PFSK-1 (cell line): ENCODE data around the gene PON2. TPM values are rescaled to one million over a fixed set of nuclear protein-coding genes. Genes with fewer than 3 reads are reported as not detected.

Experiments used
- FOXP2 ChIP-seq: optimal IDR thresholded peaks from 2 replicates; pipeline ENCODE3; 2011; ENCODE audit warnings: borderline replicate concordance, control low read depth, inconsistent platforms; ENCODE audit not compliant: insufficient read depth; ENCODE audit errors: extremely low read length, extremely low read depth
- POLR2AphosphoS5 ChIP-seq: IDR thresholded peaks from 2 replicates; pipeline ENCODE4 v1.6.1; 2012; ENCODE audit warnings: low read depth, mild to moderate bottlenecking, control low read depth, low read length, moderate library complexity
- SIN3A ChIP-seq: IDR thresholded peaks from 2 replicates; pipeline ENCODE4 v1.6.1; 2012; ENCODE audit warnings: mild to moderate bottlenecking, low read length, moderate library complexity, borderline replicate concordance; ENCODE audit not compliant: insufficient read depth
- TAF1 ChIP-seq: IDR thresholded peaks from 2 replicates; pipeline ENCODE4 v1.6.1; 2012; ENCODE audit warnings: low read length, control low read depth, borderline replicate concordance; ENCODE audit not compliant: insufficient read depth
- polyA plus RNA-seq: library from polyadenylated mRNA; unstranded; fragments of >200 nt; gene quantifications from one replicate; pipeline ENCODE4 v1.2.1, GENCODE V29; 2012; ENCODE audit warnings: low read depth, missing spikeins; ENCODE audit not compliant: insufficient read length
- TF ChIP-seq, protein P1 (sequence below), 2 experiments: IDR thresholded peaks; 2 replicates each; pipeline versions ENCODE4 v1.6.1 to v1.8.0; 2011 to 2012; ENCODE audit warnings: low read depth in 2 of 2, low read length in 2 of 2, control low read depth in 1 of 2, inconsistent platforms in 1 of 2, mild to moderate bottlenecking in 1 of 2, moderate library complexity in 1 of 2; ENCODE audit not compliant: insufficient read depth in 1 of 2

PON2 gene
- 40.0 TPM for polyA plus RNA-seq

DNA sequence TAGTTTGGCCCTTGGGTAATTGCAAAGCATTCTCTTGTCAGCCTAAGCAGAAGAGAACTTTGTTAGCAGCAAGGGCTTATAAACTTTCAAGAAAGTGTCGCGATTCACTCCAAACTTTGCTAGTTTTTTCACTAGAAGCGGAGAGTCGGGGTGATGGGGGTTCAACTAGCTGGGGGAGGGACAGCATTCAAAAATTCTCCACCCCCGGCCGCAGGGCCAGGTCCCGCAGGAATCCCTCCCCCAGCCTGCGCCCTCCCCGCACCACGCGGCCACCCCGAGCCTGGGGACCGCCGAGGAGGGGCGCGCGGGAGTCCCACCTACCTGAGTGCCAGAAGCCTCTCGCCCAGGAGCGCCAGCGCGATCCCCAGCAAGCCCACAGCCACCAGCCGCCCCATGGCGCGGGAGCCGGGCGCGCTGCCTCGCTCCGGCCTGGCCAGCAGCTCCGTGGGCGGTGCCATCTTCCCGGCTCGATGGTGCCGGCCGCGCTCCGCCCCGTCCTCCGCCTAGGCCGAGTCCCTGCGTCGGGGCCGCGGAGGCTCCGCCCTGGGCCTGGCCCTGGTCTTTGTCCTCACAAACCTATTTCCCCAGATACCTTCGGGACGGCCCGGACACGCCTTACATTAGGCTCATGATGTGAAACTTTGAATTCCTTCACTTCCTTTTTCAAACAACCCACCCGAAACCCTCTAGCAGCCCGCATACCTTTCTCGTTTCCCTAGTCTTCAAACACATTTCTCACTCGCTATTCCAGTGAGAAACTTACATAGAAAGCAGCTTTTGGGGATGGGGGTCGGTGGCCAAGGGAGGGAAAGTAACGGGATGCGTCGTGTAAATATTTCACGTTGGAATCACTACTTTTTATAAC lies at the start of gene PON2:
PON2 (minus strand) TSS at position 472 of the 865 bp plus-strand sequence; CDS start at position 395, 77 bp downstream.
- TF ChIP-seq, protein P1, sequence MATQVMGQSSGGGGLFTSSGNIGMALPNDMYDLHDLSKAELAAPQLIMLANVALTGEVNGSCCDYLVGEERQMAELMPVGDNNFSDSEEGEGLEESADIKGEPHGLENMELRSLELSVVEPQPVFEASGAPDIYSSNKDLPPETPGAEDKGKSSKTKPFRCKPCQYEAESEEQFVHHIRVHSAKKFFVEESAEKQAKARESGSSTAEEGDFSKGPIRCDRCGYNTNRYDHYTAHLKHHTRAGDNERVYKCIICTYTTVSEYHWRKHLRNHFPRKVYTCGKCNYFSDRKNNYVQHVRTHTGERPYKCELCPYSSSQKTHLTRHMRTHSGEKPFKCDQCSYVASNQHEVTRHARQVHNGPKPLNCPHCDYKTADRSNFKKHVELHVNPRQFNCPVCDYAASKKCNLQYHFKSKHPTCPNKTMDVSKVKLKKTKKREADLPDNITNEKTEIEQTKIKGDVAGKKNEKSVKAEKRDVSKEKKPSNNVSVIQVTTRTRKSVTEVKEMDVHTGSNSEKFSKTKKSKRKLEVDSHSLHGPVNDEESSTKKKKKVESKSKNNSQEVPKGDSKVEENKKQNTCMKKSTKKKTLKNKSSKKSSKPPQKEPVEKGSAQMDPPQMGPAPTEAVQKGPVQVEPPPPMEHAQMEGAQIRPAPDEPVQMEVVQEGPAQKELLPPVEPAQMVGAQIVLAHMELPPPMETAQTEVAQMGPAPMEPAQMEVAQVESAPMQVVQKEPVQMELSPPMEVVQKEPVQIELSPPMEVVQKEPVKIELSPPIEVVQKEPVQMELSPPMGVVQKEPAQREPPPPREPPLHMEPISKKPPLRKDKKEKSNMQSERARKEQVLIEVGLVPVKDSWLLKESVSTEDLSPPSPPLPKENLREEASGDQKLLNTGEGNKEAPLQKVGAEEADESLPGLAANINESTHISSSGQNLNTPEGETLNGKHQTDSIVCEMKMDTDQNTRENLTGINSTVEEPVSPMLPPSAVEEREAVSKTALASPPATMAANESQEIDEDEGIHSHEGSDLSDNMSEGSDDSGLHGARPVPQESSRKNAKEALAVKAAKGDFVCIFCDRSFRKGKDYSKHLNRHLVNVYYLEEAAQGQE (IDR thresholded peaks at IDR 0.05; ENCODE audit: insufficient read depth in 1 of 2, low read depth in 2 of 2, low read length in 2 of 2) = 0 out of 4 replicates have a peak, but pooled peaks of 1 of the 2 experiments have one; percentile 9
- TF ChIP-seq FOXP2 (no peak), SIN3A (peak; percentile 53; the same call in 1 of the 2 replicates), POLR2AphosphoS5 (peak; percentile 85; the same call in 1 of the 2 replicates), TAF1 (peak; percentile 74)

DNA sequence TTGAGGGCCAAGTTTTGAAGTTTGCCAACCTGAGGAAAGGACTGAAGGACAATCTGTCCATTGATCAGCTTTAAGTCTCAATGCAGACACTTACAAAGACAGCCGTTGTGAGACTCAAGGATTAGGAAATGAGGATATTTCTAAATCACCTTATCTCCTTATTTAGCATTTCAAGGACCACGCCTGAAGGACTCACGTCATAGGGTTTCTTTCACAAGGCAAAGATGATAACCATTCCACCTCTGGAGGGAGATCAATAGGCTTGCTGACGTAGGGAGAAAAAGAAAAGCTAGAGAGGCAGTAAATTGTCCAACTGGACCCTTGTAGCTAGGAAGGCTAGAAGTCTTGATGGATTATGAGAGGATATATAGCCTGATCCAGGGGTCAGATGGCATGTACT lies 47.6 kb upstream of the PON2 start:
- TF ChIP-seq, protein P1 (IDR thresholded peaks at IDR 0.05; ENCODE audit: insufficient read depth in 1 of 2, low read depth in 2 of 2, low read length in 2 of 2) = no peak
- TF ChIP-seq SIN3A (no peak), POLR2AphosphoS5 (no peak), FOXP2 (no peak), TAF1 (no peak)

DNA sequence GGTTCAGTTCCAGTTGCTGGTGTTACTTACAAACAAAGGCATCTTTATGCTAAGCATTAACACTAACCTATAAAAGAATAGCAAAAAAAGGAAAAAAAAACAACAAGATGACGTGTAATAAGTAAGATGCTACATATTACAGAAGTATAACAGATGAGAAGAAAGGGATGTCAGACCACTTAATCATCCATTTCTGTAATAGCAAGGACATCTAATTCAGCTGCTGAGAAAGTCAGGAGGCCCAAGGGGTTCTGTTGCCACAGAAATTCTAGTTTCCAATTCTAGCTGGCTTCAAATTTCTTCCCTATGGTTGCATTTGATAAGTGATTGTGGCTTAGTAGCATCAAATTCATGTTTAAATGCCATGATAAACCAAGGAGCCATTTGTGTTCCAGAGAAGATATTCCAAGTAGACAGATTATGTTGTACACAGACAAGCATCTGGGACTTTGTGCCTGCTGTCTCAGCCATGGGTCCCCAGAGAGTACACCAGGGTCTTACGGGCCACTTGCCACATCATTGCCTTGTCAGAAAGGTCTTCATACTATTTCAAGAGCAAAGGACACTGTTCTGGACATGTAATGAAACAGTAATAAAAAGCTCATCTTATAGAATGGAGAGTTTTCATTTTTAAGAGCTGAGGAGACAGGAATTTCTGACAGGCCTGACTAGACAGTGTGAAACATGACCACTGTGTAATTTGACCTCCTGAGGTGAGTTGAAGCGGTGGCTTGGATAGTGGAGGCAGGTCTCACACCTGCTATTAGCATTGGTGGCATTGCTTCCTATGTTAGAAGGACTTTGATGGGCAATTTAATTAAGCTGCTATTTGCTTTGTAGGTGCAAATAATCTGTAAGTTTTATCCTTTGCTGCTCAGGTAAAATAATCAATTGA lies 46.7 kb upstream of the PON2 start:
- TF ChIP-seq FOXP2 (no peak), SIN3A (no peak), POLR2AphosphoS5 (no peak), TAF1 (no peak)
- TF ChIP-seq, protein P1 (IDR thresholded peaks at IDR 0.05; ENCODE audit: insufficient read depth in 1 of 2, low read depth in 2 of 2, low read length in 2 of 2) = no peak

DNA sequence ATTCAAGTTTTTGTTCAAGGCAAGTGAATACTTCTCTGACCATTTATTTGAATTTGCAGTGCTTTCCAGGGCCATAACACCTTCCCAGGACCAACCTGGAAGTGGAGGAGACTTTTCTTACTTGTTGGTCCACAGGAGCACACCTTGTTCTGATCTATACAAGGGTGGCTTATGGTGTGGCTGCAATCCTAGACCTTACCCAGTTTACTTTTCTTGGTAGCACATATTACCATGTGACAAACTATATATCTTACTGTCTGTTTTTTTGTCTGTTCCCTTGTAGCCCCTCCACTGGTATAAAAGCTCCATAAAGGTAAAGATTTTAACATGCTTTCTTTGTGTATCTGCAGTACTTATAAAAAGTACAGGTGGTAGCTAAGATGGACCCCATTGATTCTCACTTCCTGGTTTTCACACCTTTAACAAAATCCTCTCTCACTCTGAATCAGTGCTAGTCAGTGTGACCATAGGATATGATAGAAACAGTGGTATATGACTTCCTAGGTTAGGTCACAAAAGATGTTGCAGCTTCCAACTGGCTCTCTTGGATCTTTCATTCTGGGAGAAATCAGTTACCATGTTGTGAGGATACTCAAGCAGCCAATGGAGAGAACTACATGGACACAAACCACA lies 45.3 kb upstream of the PON2 start:
- TF ChIP-seq SIN3A (no peak), FOXP2 (no peak)
- TF ChIP-seq, protein P1 (IDR thresholded peaks at IDR 0.05; ENCODE audit: insufficient read depth in 1 of 2, low read depth in 2 of 2, low read length in 2 of 2) = no peak
